ENCODE measurements around the gene ZBTB22.

DNA sequence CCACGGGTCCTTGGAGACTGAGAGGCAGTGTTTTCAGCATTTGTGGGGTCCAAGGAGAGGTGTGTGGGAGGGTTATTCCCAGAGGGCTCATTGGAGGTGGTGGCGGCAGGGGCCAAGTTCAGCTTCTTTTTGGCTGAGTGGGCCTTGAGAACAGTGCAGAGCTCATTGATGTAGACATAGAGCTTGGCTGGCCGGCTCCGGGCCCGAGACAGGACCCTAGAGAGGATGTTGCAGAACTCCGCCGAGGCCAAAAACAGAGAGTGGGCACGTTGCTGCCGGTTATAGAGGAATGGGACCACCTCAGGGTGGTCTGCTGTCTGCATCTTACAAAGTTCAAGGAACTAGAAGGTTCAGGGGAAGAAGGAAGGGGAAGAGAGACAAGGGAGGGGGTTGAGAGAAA lies 3.7 kb upstream of the ZBTB22 start:
- TF ChIP-seq HDGF (IDR thresholded peaks at IDR 0.05; ENCODE audit: borderline replicate concordance) (no peak), TARDBP (IDR thresholded peaks at IDR 0.05) (no peak), FOXM1 (IDR thresholded peaks at IDR 0.05; ENCODE audit: borderline replicate concordance) (no peak), NFRKB (IDR thresholded peaks at IDR 0.05) (no peak), SUZ12 (IDR thresholded peaks at IDR 0.05) (no peak), ELF4 (IDR thresholded peaks at IDR 0.05) (no peak), FOXA1 (IDR thresholded peaks at IDR 0.05) (no peak), CTBP1 (IDR thresholded peaks at IDR 0.05; ENCODE audit: borderline replicate concordance) (no peak), LEF1 (IDR thresholded peaks at IDR 0.05; ENCODE audit: borderline replicate concordance) (no peak), BHLHE40 (IDR thresholded peaks at IDR 0.05; ENCODE audit: borderline replicate concordance) (no peak), SP1 (IDR thresholded peaks at IDR 0.05) (no peak)

All from HEK293T (cell line).